HG02884 (cell line): ENCODE measurements around the gene TSPAN14.

Source experiments
- ATAC-seq: cut with Tn5 transposase; IDR thresholded peaks from one replicate; pipeline ENCODE4 v1.9.1; 2021; ENCODE audit warnings: mild to moderate bottlenecking, moderate library complexity; ENCODE audit not compliant: unreplicated experiment

The TSPAN14 gene

GRCh38 chr10:80486785-80487420 is 32.8 kb downstream of the TSPAN14 start:
- no peak for ATAC-seq

- no peak for ATAC-seq
These were observed 33.3 kb downstream of the TSPAN14 start for GRCh38 chr10:80487421-80487785.

GRCh38 chr10:80487791-80488538 is 33.9 kb downstream of the TSPAN14 start:
- ATAC-seq: no peak

- ATAC-seq: no peak
These were observed 34.5 kb downstream of the TSPAN14 start for GRCh38 chr10:80488539-80489066.

GRCh38 chr10:80489371-80490112 is 35.4 kb downstream of the TSPAN14 start:
- ATAC-seq: no peak

GRCh38 chr10:80491251-80492102 is 37.4 kb downstream of the TSPAN14 start:
- ATAC-seq: no peak

- ATAC-seq: peak; percentile 39
These were observed 38.9 kb downstream of the TSPAN14 start for GRCh38 chr10:80492848-80493521.

- ATAC-seq: peak; percentile 53
These were observed 39.5 kb downstream of the TSPAN14 start for GRCh38 chr10:80493522-80494051.

- no peak for ATAC-seq
These were observed 42.6 kb downstream of the TSPAN14 start for GRCh38 chr10:80496555-80497172.

- no peak for ATAC-seq
These were observed 43.3 kb downstream of the TSPAN14 start for GRCh38 chr10:80497187-80498077.

- ATAC-seq: no peak
These were observed 44.1 kb downstream of the TSPAN14 start for GRCh38 chr10:80498078-80498832.

- no peak for ATAC-seq
These were observed 45.0 kb downstream of the TSPAN14 start for GRCh38 chr10:80498833-80499741.

GRCh38 chr10:80500572-80501380 is 46.7 kb downstream of the TSPAN14 start:
- ATAC-seq: no peak

- no peak for ATAC-seq
These were observed 47.3 kb downstream of the TSPAN14 start for GRCh38 chr10:80501381-80501912.

GRCh38 chr10:80501913-80502521 is 47.9 kb downstream of the TSPAN14 start:
- ATAC-seq: no peak
